ENCODE results near the gene MNDA. TPM values are rescaled to one million over a fixed set of nuclear protein-coding genes. Genes with fewer than 3 reads are reported as not detected.
"Not testable (repeated sequence)": the region's sequence is repeated elsewhere in the genome, so short reads cannot be mapped to it uniquely, and the experiment has no call there.

Gene MNDA
- polyA plus RNA-seq, 4 donors = 3.3 to 5.4 (median 5.0) TPM

- DNase-seq (ENCODE audit: low read depth in 4 of 4, low spot score in 3 of 4) = no peak
Observed at GRCh38 chr1:158836038-158836437, 4.9 kb downstream of the MNDA start.

- no peak for DNase-seq (ENCODE audit: low read depth in 4 of 4, low spot score in 3 of 4)
Observed at GRCh38 chr1:158838660-158839059, 7.5 kb downstream of the MNDA start.

GRCh38 chr1:158839566-158839965 is 8.4 kb downstream of the MNDA start:
- DNase-seq (ENCODE audit: low read depth in 4 of 4, low spot score in 3 of 4) = no peak

GRCh38 chr1:158840236-158840635 is 9.1 kb downstream of the MNDA start:
- no peak for DNase-seq (ENCODE audit: low read depth in 4 of 4, low spot score in 3 of 4)

GRCh38 chr1:158864595-158864994 is 33.4 kb downstream of the MNDA start:
- DNase-seq (ENCODE audit: low read depth in 4 of 4, low spot score in 3 of 4) = no peak

GRCh38 chr1:158870438-158870837 is 39.3 kb downstream of the MNDA start:
- DNase-seq (ENCODE audit: low read depth in 4 of 4, low spot score in 3 of 4) = not testable (repeated sequence)

- DNase-seq (ENCODE audit: low read depth in 4 of 4, low spot score in 3 of 4) = no peak
Observed at GRCh38 chr1:158873141-158873540, 42.0 kb downstream of the MNDA start.

- no peak for DNase-seq (ENCODE audit: low read depth in 4 of 4, low spot score in 3 of 4)
Observed at GRCh38 chr1:158893654-158894053, 62.5 kb downstream of the MNDA start.

- no peak for DNase-seq (ENCODE audit: low read depth in 4 of 4, low spot score in 3 of 4)
Observed at GRCh38 chr1:158898722-158899121, 67.6 kb downstream of the MNDA start.

Other genes starting within 250 kb of the MNDA start
- gene OR10Z1, start 226.1 kb upstream of the MNDA start, polyA plus RNA-seq (ENCODE audit: insufficient read length in 4 of 4) = under 1 TPM in 3 of 4 donors, not detected in 1; 0.03 to 0.26 (median 0.03) TPM
- 10 to 100 TPM in 1 of 4 donors, 1 to 10 TPM in 3; 1.1 to 11.4 (median 1.4) TPM for gene SPTA1, start 144.6 kb upstream of the MNDA start, polyA plus RNA-seq (ENCODE audit: insufficient read length in 4 of 4)
- gene OR6K2, start 130.7 kb upstream of the MNDA start, polyA plus RNA-seq (ENCODE audit: insufficient read length in 4 of 4) = not detected
- under 1 TPM in 3 of 4 donors, not detected in 1; 0.08 to 0.13 (median 0.10) TPM for gene OR6K3, start 110.6 kb upstream of the MNDA start, polyA plus RNA-seq (ENCODE audit: insufficient read length in 4 of 4)
- gene OR6K6, start 76.6 kb upstream of the MNDA start, polyA plus RNA-seq (ENCODE audit: insufficient read length in 4 of 4) = not detected
- not detected for gene OR6N1, start 59.2 kb upstream of the MNDA start, polyA plus RNA-seq (ENCODE audit: insufficient read length in 4 of 4)
- gene OR6N2, start 50.1 kb upstream of the MNDA start, polyA plus RNA-seq (ENCODE audit: insufficient read length in 4 of 4) = not detected
- gene PYHIN1, start 100.2 kb downstream of the MNDA start, polyA plus RNA-seq (ENCODE audit: insufficient read length in 4 of 4) = under 1 TPM in 3 of 4 donors, not detected in 1; 0.11 to 0.45 (median 0.21) TPM
- 10 to 100 TPM; 66.4 to 94.3 (median 68.5) TPM for gene IFI16, start 178.6 kb downstream of the MNDA start, polyA plus RNA-seq (ENCODE audit: insufficient read length in 4 of 4)
- under 1 TPM in 2 of 4 donors, not detected in 2; 0.21 to 0.30 TPM for gene AIM2, start 245.4 kb downstream of the MNDA start, polyA plus RNA-seq (ENCODE audit: insufficient read length in 4 of 4)

Data from left renal pelvis (tissue), 4 donors.